Midbrain (tissue), 1 donor: Measurements from ENCODE around the gene CORO2B.

Experiments
- DNase-seq: peaks from one replicate; lab custom pipeline; 2025; lab: John Stamatoyannopoulos, UW

CORO2B gene

GRCh38 chr15:68578980-68579935, at the start of gene CORO2B:
Gene CORO2B, plus strand, starts transcription at chr15:68578993. Its CDS starts 270 bp downstream, at chr15:68579263.
- DNase-seq: peak; percentile 53

- no peak for DNase-seq
Observed at GRCh38 chr15:68531387-68532179, 47.2 kb upstream of the CORO2B start.

- DNase-seq: no peak
Observed at GRCh38 chr15:68536331-68537095, 42.3 kb upstream of the CORO2B start.

GRCh38 chr15:68537097-68537496, 41.7 kb upstream of the CORO2B start:
- DNase-seq: no peak

GRCh38 chr15:68537506-68537905, 41.3 kb upstream of the CORO2B start:
- DNase-seq: no peak

GRCh38 chr15:68538311-68538710, 40.5 kb upstream of the CORO2B start:
- DNase-seq: no peak

- no peak for DNase-seq
Observed at GRCh38 chr15:68541743-68542142, 37.0 kb upstream of the CORO2B start.

GRCh38 chr15:68542348-68542747, 36.4 kb upstream of the CORO2B start:
- no peak for DNase-seq

- DNase-seq: no peak
Observed at GRCh38 chr15:68542771-68543164, 36.0 kb upstream of the CORO2B start.

GRCh38 chr15:68543165-68544008, 35.4 kb upstream of the CORO2B start:
- peak; percentile 8 for DNase-seq

- DNase-seq: no peak
Observed at GRCh38 chr15:68546318-68546717, 32.5 kb upstream of the CORO2B start.

GRCh38 chr15:68548364-68548763, 30.4 kb upstream of the CORO2B start:
- DNase-seq: no peak

- no peak for DNase-seq
Observed at GRCh38 chr15:68550004-68550403, 28.8 kb upstream of the CORO2B start.

GRCh38 chr15:68550498-68551295, 28.1 kb upstream of the CORO2B start:
- DNase-seq: peak; percentile 65

- no peak for DNase-seq
Observed at GRCh38 chr15:68551296-68551635, 27.5 kb upstream of the CORO2B start.

- DNase-seq: no peak
Observed at GRCh38 chr15:68552344-68552743, 26.4 kb upstream of the CORO2B start.

- DNase-seq: peak; percentile 75
Observed at GRCh38 chr15:68552773-68553172, 26.0 kb upstream of the CORO2B start.

GRCh38 chr15:68553314-68553993, 25.3 kb upstream of the CORO2B start:
- DNase-seq: no peak

- peak; percentile 77 for DNase-seq
Observed at GRCh38 chr15:68553994-68554720, 24.6 kb upstream of the CORO2B start.
